SIG-M5 (cell line): ENCODE measurements around the gene SELP.
"Not testable (repeated sequence)": the region's sequence is repeated elsewhere in the genome, so short reads cannot be mapped to it uniquely, and the experiment has no call there.

Source experiments
- DNase-seq: peaks from one replicate; lab custom pipeline; 2025; lab: John Stamatoyannopoulos, UW

The SELP gene

GRCh38 chr1:169630006-169630405 is at the start of gene SELP:
Gene SELP (minus strand): TSS chr1:169630124. CDS start chr1:169630074, 50 bp downstream.
- no peak for DNase-seq

- no peak for DNase-seq
Observed at GRCh38 chr1:169679692-169680091, 49.8 kb upstream of the SELP start.

- DNase-seq: no peak
Observed at GRCh38 chr1:169676001-169676400, 46.1 kb upstream of the SELP start.

GRCh38 chr1:169670836-169671235 is 40.9 kb upstream of the SELP start:
- no peak for DNase-seq

GRCh38 chr1:169670244-169670643 is 40.3 kb upstream of the SELP start:
- DNase-seq: not testable (repeated sequence)

GRCh38 chr1:169667699-169668596 is 38.0 kb upstream of the SELP start:
- DNase-seq: not testable (repeated sequence)

- DNase-seq: not testable (repeated sequence)
Observed at GRCh38 chr1:169667227-169667639, 37.3 kb upstream of the SELP start.

- not testable (repeated sequence) for DNase-seq
Observed at GRCh38 chr1:169662680-169663079, 32.8 kb upstream of the SELP start.

- DNase-seq: not testable (repeated sequence)
Observed at GRCh38 chr1:169661066-169661465, 31.1 kb upstream of the SELP start.

- not testable (repeated sequence) for DNase-seq
Observed at GRCh38 chr1:169658777-169659176, 28.9 kb upstream of the SELP start.

- no peak for DNase-seq
Observed at GRCh38 chr1:169653873-169654272, 23.9 kb upstream of the SELP start.

GRCh38 chr1:169651035-169651434 is 21.1 kb upstream of the SELP start:
- no peak for DNase-seq

- no peak for DNase-seq
Observed at GRCh38 chr1:169650551-169650950, 20.6 kb upstream of the SELP start.

GRCh38 chr1:169648709-169649108 is 18.8 kb upstream of the SELP start:
- DNase-seq: no peak

GRCh38 chr1:169648187-169648586 is 18.3 kb upstream of the SELP start:
- DNase-seq: no peak

- no peak for DNase-seq
Observed at GRCh38 chr1:169647512-169647911, 17.6 kb upstream of the SELP start.

GRCh38 chr1:169644297-169644696 is 14.4 kb upstream of the SELP start:
- DNase-seq: no peak

GRCh38 chr1:169634877-169635276 is 5.0 kb upstream of the SELP start:
- no peak for DNase-seq

- DNase-seq: no peak
Observed at GRCh38 chr1:169634145-169634544, 4.2 kb upstream of the SELP start.

- no peak for DNase-seq
Observed at GRCh38 chr1:169631249-169631648, 1.3 kb upstream of the SELP start.

- no peak for DNase-seq
Observed at GRCh38 chr1:169624912-169625311, 5.0 kb downstream of the SELP start.

GRCh38 chr1:169624122-169624521 is 5.8 kb downstream of the SELP start:
- no peak for DNase-seq

- DNase-seq: no peak
Observed at GRCh38 chr1:169623132-169623926, 6.6 kb downstream of the SELP start.
